CD4-positive, alpha-beta memory T cell (primary cell): ENCODE data around the gene CUX1. TPM values are rescaled to one million over a fixed set of nuclear protein-coding genes. Genes with fewer than 3 reads are reported as not detected.
"Not testable (repeated sequence)": the region's sequence is repeated elsewhere in the genome, so short reads cannot be mapped to it uniquely, and the experiment has no call there.

ENCODE experiments used
- CTCF ChIA-PET: fragments of 350-600 bp; sonication (Branson Sonifier 250); formaldehyde crosslinking; loops from one replicate; lab custom pipeline; 2021; ENCODE audit warnings: inconsistent platforms; ENCODE audit not compliant: partially characterized antibody; lab: Charles Lee
- POLR2A ChIA-PET: fragments of 350-600 bp; sonication (Branson Sonifier 250); formaldehyde crosslinking; loops from one replicate; lab custom pipeline; 2021; ENCODE audit not compliant: partially characterized antibody; lab: Charles Lee
- DNase-seq, 5 donors: peaks; one replicate each; pipeline versions ENCODE4 v3.0.0 to v3.0.0-alpha.2; 2020 to 2022; ENCODE audit warnings: mixed read lengths in 1 of 5
- H3K27ac ChIP-seq: one replicate; pipeline ENCODE4 v1.7.0; 2013; ENCODE audit warnings: low read depth, low read length
- H3K27me3 ChIP-seq: 2 replicates; pipeline ENCODE4 v1.7.0; 2013; ENCODE audit warnings: mild to moderate bottlenecking, low read length, moderate library complexity; ENCODE audit not compliant: insufficient read depth
- H3K36me3 ChIP-seq: 2 replicates; pipeline ENCODE4 v1.7.0; 2013; ENCODE audit warnings: mild to moderate bottlenecking, low read length, moderate library complexity; ENCODE audit not compliant: insufficient read depth
- H3K4me1 ChIP-seq: 2 replicates; pipeline ENCODE4 v1.7.0; 2013; ENCODE audit warnings: mild to moderate bottlenecking, low read length, moderate library complexity; ENCODE audit not compliant: insufficient read depth
- H3K4me3 ChIP-seq, 2 donors: one replicate each; pipeline ENCODE4 v1.7.0; 2013; ENCODE audit warnings: low read length in 2 of 2, mild to moderate bottlenecking in 1 of 2
- H3K9me3 ChIP-seq, 2 donors: one replicate each; pipeline ENCODE4 v1.7.0; 2013; ENCODE audit warnings: low read length in 2 of 2, control low read depth in 1 of 2; ENCODE audit not compliant: control insufficient read depth in 1 of 2
- H3K27ac Mint-ChIP-seq, 7 donors: one replicate each; pipeline ENCODE4 v1.8.0; 2020 to 2021; ENCODE audit warnings: mixed read lengths in 7 of 7, mild to moderate bottlenecking in 6 of 7, inconsistent platforms in 3 of 7, moderate library complexity in 3 of 7
- H3K27me3 Mint-ChIP-seq, 2 donors: one replicate each; pipeline ENCODE4 v1.8.0; 2020 to 2021; ENCODE audit warnings: mixed read lengths in 2 of 2
- H3K36me3 Mint-ChIP-seq, 2 donors: one replicate each; pipeline ENCODE4 v1.8.0; 2020 to 2021; ENCODE audit warnings: mixed read lengths in 2 of 2, inconsistent platforms in 1 of 2, mild to moderate bottlenecking in 1 of 2
- H3K4me1 Mint-ChIP-seq, 4 donors: one replicate each; pipeline ENCODE4 v1.8.0; 2020 to 2021; ENCODE audit warnings: mixed read lengths in 4 of 4, mild to moderate bottlenecking in 1 of 4
- H3K4me3 Mint-ChIP-seq, 8 donors: one replicate each; pipeline ENCODE4 v1.8.0; 2020 to 2021; ENCODE audit warnings: mixed read lengths in 8 of 8, mild to moderate bottlenecking in 7 of 8, moderate library complexity in 6 of 8, inconsistent platforms in 3 of 8
- H3K9me3 Mint-ChIP-seq, 8 donors: one replicate each; pipeline ENCODE4 v1.8.0; 2020 to 2021; ENCODE audit warnings: mixed read lengths in 8 of 8, mild to moderate bottlenecking in 5 of 8, inconsistent platforms in 3 of 8, moderate library complexity in 1 of 8
- intact Hi-C: fragments of 100-400 bp; cut with micrococcal nuclease; formaldehyde crosslinking; loops from one replicate; pipeline ENCODE4 v1.15.1; 2023
- microRNA-seq: library from miRNA; unstranded; fragments of <30 nt; microRNA quantifications from one replicate; pipeline ENCODE4 v1.2.0, GENCODE V29; 2021; ENCODE audit warnings: borderline replicate concordance, borderline number of aligned reads, borderline microRNAs expressed, mixed read lengths
- polyA plus RNA-seq, 2 donors: library from polyadenylated mRNA; unstranded; fragments of 300-500 nt; fragmentation: Illumina TruSeq; gene quantifications; one replicate each; pipeline ENCODE4 v1.2.3, GENCODE V29; 2021
- total RNA-seq, 2 experiments: library from RNA; stranded (reverse); gene quantifications; one replicate each; pipeline ENCODE4 v1.2.3, GENCODE V29; 2021

Gene CUX1
- total and polyA plus RNA-seq, 4 experiments from 2014 or later: 2.1 to 47.6 (median 36.1) TPM

GRCh38 chr7:102330666-102331460 lies 513.4 kb downstream of the CUX1 start:
- CTCF ChIA-PET: interaction anchor here (0.7 kb wide), 1 partner anchor 842 kb away, joined by 3 read pairs; no protein-coding TSS in a partner anchor
- H3K27ac ChIP-seq, POLR2A ChIA-PET: not testable (repeated sequence)

More at GRCh38 chr7:102330666-102331460, 513.4 kb downstream of the CUX1 start:
- H3K9me3 Mint-ChIP-seq, H3K36me3 ChIP-seq, H3K9me3 ChIP-seq, intact Hi-C loops, H3K27ac Mint-ChIP-seq, H3K36me3 Mint-ChIP-seq, DNase-seq, H3K27me3 ChIP-seq, H3K4me3 Mint-ChIP-seq, H3K4me3 ChIP-seq, H3K4me1 ChIP-seq, H3K4me1 Mint-ChIP-seq: not testable (repeated sequence)
- H3K27me3 Mint-ChIP-seq: peaks cover 8 to 10% of the 10 kb centered on the region in 2 donors

Small RNA genes within 50 kb of the gene (microRNA-seq; reads per million reads assigned to microRNA genes)
- not detected for gene MIR4285

Other genes with a start within 250 kb of the CUX1 start
- gene MYL10, start 188.3 kb upstream of the CUX1 start, total RNA-seq: not detected
- not detected for gene MYL10, start 188.3 kb upstream of the CUX1 start, polyA plus RNA-seq